Smooth muscle cell (in vitro differentiated cells): Measurements from ENCODE around the gene POLR3E. TPM values are rescaled to one million over a fixed set of nuclear protein-coding genes. Genes with fewer than 3 reads are reported as not detected.

ENCODE experiments used
- DNase-seq: peaks from one replicate; lab custom pipeline; 2025; ENCODE audit not compliant: unreplicated experiment; lab: John Stamatoyannopoulos, UW
- H2AFZ ChIP-seq: fragments of 200-600 bp; sonication (generic); 2 replicates; pipeline ENCODE4 v1.6.0; 2016; ENCODE audit warnings: antibody characterized with exemption, low read depth, mild to moderate bottlenecking
- H3F3A ChIP-seq: fragments of 200-600 bp; sonication (generic); 2 replicates; pipeline ENCODE4 v1.6.0; 2017; ENCODE audit warnings: antibody characterized with exemption, low read depth
- H3K27ac ChIP-seq: fragments of 200-600 bp; sonication (generic); 2 replicates; pipeline ENCODE4 v1.5.1; 2016; ENCODE audit warnings: low read depth, mild to moderate bottlenecking
- H3K27me3 ChIP-seq: fragments of 200-600 bp; sonication (generic); 2 replicates; pipeline ENCODE4 v1.6.1; 2016; ENCODE audit warnings: low read depth, mild to moderate bottlenecking
- H3K36me3 ChIP-seq: fragments of 200-600 bp; sonication (generic); 2 replicates; pipeline ENCODE4 v1.5.1; 2016; ENCODE audit warnings: low read depth
- H3K4me1 ChIP-seq: fragments of 200-600 bp; sonication (generic); 2 replicates; pipeline ENCODE4 v1.5.1; 2016; ENCODE audit warnings: low read depth
- H3K4me2 ChIP-seq: fragments of 200-600 bp; sonication (generic); 2 replicates; pipeline ENCODE4 v1.6.0; 2016; ENCODE audit warnings: mild to moderate bottlenecking
- H3K4me3 ChIP-seq: fragments of 200-600 bp; sonication (generic); 2 replicates; pipeline ENCODE4 v1.5.1; 2016; ENCODE audit warnings: mild to moderate bottlenecking
- H3K79me2 ChIP-seq: fragments of 200-600 bp; sonication (generic); 2 replicates; pipeline ENCODE4 v1.6.0; 2016; ENCODE audit warnings: low read depth, mild to moderate bottlenecking
- H3K9ac ChIP-seq: fragments of 200-600 bp; sonication (generic); 2 replicates; pipeline ENCODE4 v1.6.0; 2016; ENCODE audit warnings: low read depth
- H3K9me3 ChIP-seq: fragments of 200-600 bp; sonication (generic); replicated peaks from 2 replicates; pipeline ENCODE4 v1.5.1; 2016; ENCODE audit warnings: low read depth
- H4K20me1 ChIP-seq: fragments of 200-600 bp; sonication (generic); 2 replicates; pipeline ENCODE4 v1.6.0; 2016; ENCODE audit warnings: low read depth
- WGBS: methylation state at CpG from one replicate; pipeline ENCODE4 v1.1.7; 2016; ENCODE audit warnings: low lambda C conversion rate; 5-methylcytosine and 5-hydroxymethylcytosine counted together
- polyA plus RNA-seq: library from polyadenylated mRNA; unstranded; fragments of >200 nt; fragmentation: Nextera tagmentation; extraction: Ambion mirVana; gene quantifications from 2 replicates; pipeline ENCODE4 v1.2.1, GENCODE V29; 2016
- total RNA-seq: library from RNA; depleted of rRNA; stranded (reverse); fragments of >200 nt; gene quantifications from 2 replicates; pipeline ENCODE4 v1.2.3, GENCODE V29; 2014
- TF ChIP-seq, protein P1 (sequence below): fragments of 200-600 bp; sonication (generic); IDR thresholded peaks from 2 replicates; pipeline ENCODE4 v1.5.1; 2017; ENCODE audit warnings: borderline replicate concordance, mild to moderate bottlenecking, antibody characterized with exemption; ENCODE audit not compliant: insufficient read depth, poor library complexity, severe bottlenecking

Gene POLR3E
- total and polyA plus RNA-seq, 2 experiments from 2014 or later, result 13.9 to 31.2 TPM

DNA sequence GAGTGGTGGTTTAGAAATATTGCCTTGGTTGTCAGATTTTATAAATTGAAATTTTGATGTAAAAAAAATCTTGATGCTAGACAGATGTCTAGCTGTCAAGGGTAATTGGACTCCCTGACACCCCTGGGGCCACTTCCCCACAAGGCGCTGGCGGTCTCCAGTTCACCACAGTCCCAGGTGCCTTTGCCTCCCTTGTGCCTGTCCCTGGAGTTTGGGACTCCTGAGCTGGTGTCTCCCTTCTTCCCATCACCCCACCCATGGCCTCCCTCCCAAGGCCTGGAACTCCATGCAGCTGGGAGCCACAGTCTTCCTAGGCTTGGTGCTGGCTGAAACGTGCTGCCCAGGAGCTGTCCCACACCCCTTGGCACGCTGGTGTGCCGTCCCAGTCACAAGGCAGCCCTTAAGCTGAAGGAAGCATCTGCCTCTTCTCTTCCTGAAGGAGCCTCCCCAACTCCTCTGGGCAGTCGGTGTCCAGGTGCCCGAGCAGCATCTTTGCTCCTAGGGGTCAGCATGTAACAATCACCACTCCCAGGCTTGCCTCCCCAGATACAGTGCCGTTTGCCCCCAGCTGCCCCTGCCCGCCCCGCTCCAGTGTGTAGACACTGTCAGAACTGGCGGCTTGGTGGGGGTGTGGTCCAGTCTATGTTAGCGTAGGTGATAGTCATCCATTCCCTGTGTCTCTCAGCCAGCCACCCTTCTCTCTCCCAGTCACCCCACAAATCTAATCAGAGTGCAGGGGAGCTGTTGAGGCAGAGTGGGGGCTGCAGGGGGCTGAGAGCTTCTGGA lies 26.2 kb downstream of the POLR3E start:
- WGBS, result 96% methylated on average over 12 of the region's 12 CpGs
- no peak overlapping the region for H2AFZ ChIP-seq
- no peaks in the 10 kb centered on the region for H3K79me2 ChIP-seq
- H3K4me2 ChIP-seq, result no peak overlapping the region
- no peaks in the 10 kb centered on the region for H3K4me1 ChIP-seq
- TF ChIP-seq, protein P1, sequence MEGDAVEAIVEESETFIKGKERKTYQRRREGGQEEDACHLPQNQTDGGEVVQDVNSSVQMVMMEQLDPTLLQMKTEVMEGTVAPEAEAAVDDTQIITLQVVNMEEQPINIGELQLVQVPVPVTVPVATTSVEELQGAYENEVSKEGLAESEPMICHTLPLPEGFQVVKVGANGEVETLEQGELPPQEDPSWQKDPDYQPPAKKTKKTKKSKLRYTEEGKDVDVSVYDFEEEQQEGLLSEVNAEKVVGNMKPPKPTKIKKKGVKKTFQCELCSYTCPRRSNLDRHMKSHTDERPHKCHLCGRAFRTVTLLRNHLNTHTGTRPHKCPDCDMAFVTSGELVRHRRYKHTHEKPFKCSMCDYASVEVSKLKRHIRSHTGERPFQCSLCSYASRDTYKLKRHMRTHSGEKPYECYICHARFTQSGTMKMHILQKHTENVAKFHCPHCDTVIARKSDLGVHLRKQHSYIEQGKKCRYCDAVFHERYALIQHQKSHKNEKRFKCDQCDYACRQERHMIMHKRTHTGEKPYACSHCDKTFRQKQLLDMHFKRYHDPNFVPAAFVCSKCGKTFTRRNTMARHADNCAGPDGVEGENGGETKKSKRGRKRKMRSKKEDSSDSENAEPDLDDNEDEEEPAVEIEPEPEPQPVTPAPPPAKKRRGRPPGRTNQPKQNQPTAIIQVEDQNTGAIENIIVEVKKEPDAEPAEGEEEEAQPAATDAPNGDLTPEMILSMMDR, result no peak
- no peak for DNase-seq
- H3K27ac ChIP-seq, result no peak overlapping the region
- H3K27me3 ChIP-seq, result no peaks in the 10 kb centered on the region
- no peaks in the 10 kb centered on the region for H3K36me3 ChIP-seq
- H3F3A ChIP-seq, result no peaks in the 10 kb centered on the region
- peaks cover 28% of the 10 kb centered on the region for H4K20me1 ChIP-seq
- no peaks in the 10 kb centered on the region for H3K9me3 ChIP-seq
- no peak overlapping the region for H3K9ac ChIP-seq
- no peak overlapping the region for H3K4me3 ChIP-seq

DNA sequence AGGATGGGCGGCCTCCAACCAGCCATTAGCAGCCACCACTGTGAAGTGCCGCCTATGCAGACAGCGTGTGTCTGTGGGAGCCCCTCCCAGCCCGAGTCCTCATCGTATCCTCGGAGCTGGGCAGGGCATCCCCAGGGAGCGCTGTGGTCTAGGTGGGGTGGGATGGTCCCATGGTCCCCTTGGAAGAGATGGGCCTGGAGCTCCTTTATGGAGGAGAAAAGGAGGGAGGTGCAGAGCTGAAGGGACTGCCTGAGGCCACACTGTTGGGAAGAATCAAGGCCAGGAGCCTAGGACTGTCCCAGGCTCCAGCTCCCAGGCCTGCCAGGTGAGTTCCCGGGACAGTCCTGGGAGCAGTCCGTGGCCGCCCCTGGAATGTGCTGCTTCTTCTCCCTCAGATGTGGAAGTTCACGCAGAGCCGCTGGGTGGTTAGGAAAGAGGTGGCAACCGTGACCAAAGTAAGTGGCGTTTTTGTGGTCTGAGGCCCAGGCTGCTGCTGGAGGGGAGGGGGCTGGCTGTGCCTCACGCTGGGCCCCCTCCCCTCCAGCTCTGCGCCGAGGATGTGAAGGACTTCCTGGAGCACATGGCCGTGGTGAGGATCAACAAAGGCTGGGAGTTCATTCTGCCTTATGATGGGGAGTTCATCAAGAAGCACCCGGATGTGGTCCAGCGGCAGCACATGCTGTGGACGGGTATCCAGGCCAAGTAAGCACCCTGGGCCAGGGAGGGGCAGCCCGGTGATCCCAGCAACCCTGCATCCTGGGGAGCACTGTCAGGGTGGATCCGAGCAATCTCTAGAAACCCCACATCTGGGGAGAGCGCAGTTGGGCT lies 27.0 kb downstream of the POLR3E start:
- H3K4me1 ChIP-seq, result no peaks in the 10 kb centered on the region
- H3K27ac ChIP-seq, result no peak overlapping the region
- H3K4me2 ChIP-seq, result no peak overlapping the region
- no peak overlapping the region for H3K9ac ChIP-seq
- H3K79me2 ChIP-seq, result no peaks in the 10 kb centered on the region
- H3K27me3 ChIP-seq, result no peaks in the 10 kb centered on the region
- H3K4me3 ChIP-seq, result no peak overlapping the region
- 97% methylated on average over 24 of the region's 24 CpGs for WGBS
- H3K36me3 ChIP-seq, result no peaks in the 10 kb centered on the region
- H3F3A ChIP-seq, result peaks cover under 1% of the 10 kb centered on the region
- TF ChIP-seq, protein P1, result no peak
- H4K20me1 ChIP-seq, result peaks cover 28% of the 10 kb centered on the region
- DNase-seq, result no peak
- H3K9me3 ChIP-seq, result no peaks in the 10 kb centered on the region
- H2AFZ ChIP-seq, result no peak overlapping the region

DNA sequence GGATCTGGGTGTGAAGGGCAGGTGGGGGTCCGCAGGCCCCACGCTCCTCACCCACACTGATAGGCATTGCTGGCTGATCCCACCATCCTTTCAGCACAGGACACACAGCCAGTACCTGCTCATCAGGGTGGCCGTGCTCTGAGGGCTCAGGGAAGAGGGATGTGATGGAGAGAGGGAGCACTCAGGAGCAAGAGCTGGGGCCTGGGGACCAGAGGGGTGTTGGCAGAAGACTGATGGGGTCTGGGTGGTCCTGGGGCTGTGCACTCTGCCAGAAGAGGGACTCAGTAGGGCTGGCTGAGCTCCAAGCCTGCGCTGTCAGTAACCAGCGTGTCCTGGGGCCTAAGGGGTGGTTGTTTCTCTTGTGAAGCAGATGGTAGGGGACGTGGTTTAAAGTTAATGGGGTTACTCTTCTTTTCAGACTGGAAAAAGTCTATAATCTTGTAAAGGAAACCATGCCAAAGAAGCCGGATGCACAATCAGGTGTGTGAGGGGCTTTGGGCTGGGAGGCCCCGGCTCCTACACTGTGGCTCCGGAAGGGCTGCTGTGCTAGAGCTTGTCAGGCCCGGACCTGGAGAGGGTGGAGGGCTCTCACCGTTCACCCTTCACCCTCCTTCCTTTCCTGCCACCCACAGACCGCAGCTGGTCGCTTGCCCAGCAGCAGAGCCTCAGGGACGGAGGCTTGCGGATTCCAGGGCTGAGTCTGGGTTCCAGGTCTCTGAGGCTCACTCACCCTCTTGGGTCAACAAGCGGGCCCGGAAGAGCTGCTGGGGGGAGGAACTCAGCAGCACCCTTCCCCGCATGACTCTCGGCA lies 27.8 kb downstream of the POLR3E start:
- DNase-seq, result no peak
- no peak overlapping the region for H3K4me3 ChIP-seq
- TF ChIP-seq, protein P1, result no peak
- H3K27ac ChIP-seq, result no peak overlapping the region
- 97% methylated on average over 18 of the region's 19 CpGs for WGBS
- H3K9me3 ChIP-seq, result no peaks in the 10 kb centered on the region
- no peaks in the 10 kb centered on the region for H3K4me1 ChIP-seq
- H3F3A ChIP-seq, result peaks cover 5% of the 10 kb centered on the region
- no peak overlapping the region for H3K4me2 ChIP-seq
- no peaks in the 10 kb centered on the region for H3K27me3 ChIP-seq
- peaks cover 28% of the 10 kb centered on the region for H4K20me1 ChIP-seq
- H2AFZ ChIP-seq, result no peak overlapping the region
- no peaks in the 10 kb centered on the region for H3K79me2 ChIP-seq
- no peak overlapping the region for H3K9ac ChIP-seq
- no peaks in the 10 kb centered on the region for H3K36me3 ChIP-seq
